CD4-positive, alpha-beta T cell treated with Interleukin-21 for 1 hour (primary cell): ENCODE data around the gene KCNJ6.

Experiments used
- DNase-seq: peaks from one replicate; pipeline ENCODE4 v3.0.0-alpha.2; 2020

The KCNJ6 gene

GRCh38 chr21:37631319-37632117 lies 284.7 kb downstream of the KCNJ6 start:
- no peak for DNase-seq

GRCh38 chr21:37630872-37631271 lies 285.4 kb downstream of the KCNJ6 start:
- no peak for DNase-seq

GRCh38 chr21:37628362-37628761 lies 287.9 kb downstream of the KCNJ6 start:
- DNase-seq, result no peak

- no peak for DNase-seq
Measured at GRCh38 chr21:37627561-37627960, 288.7 kb downstream of the KCNJ6 start.

- DNase-seq, result no peak
Measured at GRCh38 chr21:37627074-37627473, 289.2 kb downstream of the KCNJ6 start.

- DNase-seq, result no peak
Measured at GRCh38 chr21:37626320-37626719, 289.9 kb downstream of the KCNJ6 start.

GRCh38 chr21:37623689-37624088 lies 292.6 kb downstream of the KCNJ6 start:
- no peak for DNase-seq

GRCh38 chr21:37623183-37623582 lies 293.1 kb downstream of the KCNJ6 start:
- DNase-seq, result no peak

GRCh38 chr21:37622755-37623154 lies 293.5 kb downstream of the KCNJ6 start:
- no peak for DNase-seq

- DNase-seq, result no peak
Measured at GRCh38 chr21:37620401-37620800, 295.9 kb downstream of the KCNJ6 start.

GRCh38 chr21:37619464-37619974 lies 296.7 kb downstream of the KCNJ6 start:
- no peak for DNase-seq

GRCh38 chr21:37618081-37618480 lies 298.2 kb downstream of the KCNJ6 start:
- DNase-seq, result no peak

- no peak for DNase-seq
Measured at GRCh38 chr21:37615962-37616361, 300.3 kb downstream of the KCNJ6 start.

GRCh38 chr21:37614351-37614875 lies 301.8 kb downstream of the KCNJ6 start:
- no peak for DNase-seq

GRCh38 chr21:37607081-37607480 lies 309.2 kb downstream of the KCNJ6 start:
- no peak for DNase-seq

GRCh38 chr21:37606549-37606948 lies 309.7 kb downstream of the KCNJ6 start:
- no peak for DNase-seq

GRCh38 chr21:37605006-37605405 lies 311.3 kb downstream of the KCNJ6 start:
- DNase-seq, result no peak

GRCh38 chr21:37603129-37603528 lies 313.1 kb downstream of the KCNJ6 start:
- no peak for DNase-seq

- no peak for DNase-seq
Measured at GRCh38 chr21:37601915-37602314, 314.3 kb downstream of the KCNJ6 start.

- no peak for DNase-seq
Measured at GRCh38 chr21:37601027-37601426, 315.2 kb downstream of the KCNJ6 start.

GRCh38 chr21:37595944-37596343 lies 320.3 kb downstream of the KCNJ6 start:
- DNase-seq, result no peak

- no peak for DNase-seq
Measured at GRCh38 chr21:37594472-37594951, 321.7 kb downstream of the KCNJ6 start.

- DNase-seq, result no peak
Measured at GRCh38 chr21:37593740-37594471, 322.4 kb downstream of the KCNJ6 start.

- no peak for DNase-seq
Measured at GRCh38 chr21:37593015-37593414, 323.2 kb downstream of the KCNJ6 start.
